ENCODE data around the gene KLHL8.
"Not testable (repeated sequence)": the region's sequence is repeated elsewhere in the genome, so short reads cannot be mapped to it uniquely, and the experiment has no call there.

Gene KLHL8

GRCh38 chr4:87225936-87226335 is 5.5 kb upstream of the KLHL8 start:
- in situ Hi-C loops (cut with MboI; ENCODE audit: low pct_unique_long_range_greater_than_20kb, low sequenced_read_pairs, unreplicated experiment) = loop anchor here (25.0 kb wide), 1 partner anchor 314 kb away; no protein-coding TSS in a partner anchor
- TF ChIP-seq, protein P1, sequence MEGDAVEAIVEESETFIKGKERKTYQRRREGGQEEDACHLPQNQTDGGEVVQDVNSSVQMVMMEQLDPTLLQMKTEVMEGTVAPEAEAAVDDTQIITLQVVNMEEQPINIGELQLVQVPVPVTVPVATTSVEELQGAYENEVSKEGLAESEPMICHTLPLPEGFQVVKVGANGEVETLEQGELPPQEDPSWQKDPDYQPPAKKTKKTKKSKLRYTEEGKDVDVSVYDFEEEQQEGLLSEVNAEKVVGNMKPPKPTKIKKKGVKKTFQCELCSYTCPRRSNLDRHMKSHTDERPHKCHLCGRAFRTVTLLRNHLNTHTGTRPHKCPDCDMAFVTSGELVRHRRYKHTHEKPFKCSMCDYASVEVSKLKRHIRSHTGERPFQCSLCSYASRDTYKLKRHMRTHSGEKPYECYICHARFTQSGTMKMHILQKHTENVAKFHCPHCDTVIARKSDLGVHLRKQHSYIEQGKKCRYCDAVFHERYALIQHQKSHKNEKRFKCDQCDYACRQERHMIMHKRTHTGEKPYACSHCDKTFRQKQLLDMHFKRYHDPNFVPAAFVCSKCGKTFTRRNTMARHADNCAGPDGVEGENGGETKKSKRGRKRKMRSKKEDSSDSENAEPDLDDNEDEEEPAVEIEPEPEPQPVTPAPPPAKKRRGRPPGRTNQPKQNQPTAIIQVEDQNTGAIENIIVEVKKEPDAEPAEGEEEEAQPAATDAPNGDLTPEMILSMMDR (IDR thresholded peaks at IDR 0.05; ENCODE audit: extremely low read depth, insufficient read depth, missing control alignments) = no peak
- DNase-seq (ENCODE audit: low spot score) = no peak

GRCh38 chr4:87224141-87224923 is 3.9 kb upstream of the KLHL8 start:
- TF ChIP-seq, protein P1 (IDR thresholded peaks at IDR 0.05; ENCODE audit: extremely low read depth, insufficient read depth, missing control alignments) = no peak
- no peak for DNase-seq (ENCODE audit: low spot score)
- in situ Hi-C loops (cut with MboI; ENCODE audit: low pct_unique_long_range_greater_than_20kb, low sequenced_read_pairs, unreplicated experiment) = no loop called here

DNA sequence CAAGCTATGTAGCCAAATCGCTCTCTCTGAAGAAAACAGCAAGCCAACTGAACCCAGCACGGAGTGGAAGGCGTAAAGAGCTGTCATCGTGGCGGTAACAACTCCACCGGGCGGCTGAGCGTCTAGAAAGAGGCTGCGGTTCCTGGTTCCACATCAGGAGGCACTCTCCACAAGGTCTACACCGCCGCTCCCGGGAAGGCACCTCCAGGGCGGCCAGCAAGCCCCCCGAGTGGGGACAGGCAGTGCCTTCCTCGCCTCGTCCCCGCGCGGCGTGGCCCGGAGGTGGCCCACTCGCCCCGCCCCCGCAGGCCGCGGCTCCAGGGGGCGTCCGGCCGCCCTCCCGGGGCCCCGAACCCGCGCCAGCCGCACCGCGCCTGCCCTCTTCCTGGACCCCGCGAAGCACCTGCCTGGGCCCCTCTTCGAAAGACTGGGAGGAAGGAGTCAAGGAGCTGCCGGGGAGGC is 755 bp downstream of the KLHL8 start:
- peak; percentile 53 for DNase-seq (ENCODE audit: low spot score)
- in situ Hi-C loops (cut with MboI; ENCODE audit: low pct_unique_long_range_greater_than_20kb, low sequenced_read_pairs, unreplicated experiment) = no loop called here

GRCh38 chr4:87217235-87217763 is 3.1 kb downstream of the KLHL8 start:
- DNase-seq (ENCODE audit: low spot score); in situ Hi-C loops (cut with MboI; ENCODE audit: low pct_unique_long_range_greater_than_20kb, low sequenced_read_pairs, unreplicated experiment): not testable (repeated sequence)

More for the DNA sequence above, 755 bp downstream of the KLHL8 start:
- TF ChIP-seq, protein P1 (IDR thresholded peaks at IDR 0.05; ENCODE audit: extremely low read depth, insufficient read depth, missing control alignments) = peak; percentile 6

DNA sequence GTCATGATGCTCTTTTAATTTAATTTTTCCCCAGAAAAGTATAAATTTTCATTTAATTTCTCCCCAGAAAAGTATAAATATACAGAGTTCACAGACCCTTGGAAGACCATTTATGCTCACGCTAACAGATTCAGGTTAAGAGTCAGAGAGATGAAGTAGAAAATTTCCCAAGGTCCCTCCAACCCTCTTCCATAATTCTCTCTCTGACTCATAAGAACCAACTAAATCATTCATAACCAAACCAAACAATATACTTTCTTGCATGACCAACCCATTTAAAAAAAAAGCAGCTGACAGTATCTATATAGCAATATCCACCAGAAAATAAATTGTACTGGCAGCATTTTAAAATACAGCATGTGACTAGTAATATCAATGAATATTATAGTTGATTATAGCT is 3.9 kb downstream of the KLHL8 start:
- no peak for DNase-seq (ENCODE audit: low spot score)
- in situ Hi-C loops (cut with MboI; ENCODE audit: low pct_unique_long_range_greater_than_20kb, low sequenced_read_pairs, unreplicated experiment) = no loop called here
- TF ChIP-seq, protein P1 (IDR thresholded peaks at IDR 0.05; ENCODE audit: extremely low read depth, insufficient read depth, missing control alignments) = no peak

DNA sequence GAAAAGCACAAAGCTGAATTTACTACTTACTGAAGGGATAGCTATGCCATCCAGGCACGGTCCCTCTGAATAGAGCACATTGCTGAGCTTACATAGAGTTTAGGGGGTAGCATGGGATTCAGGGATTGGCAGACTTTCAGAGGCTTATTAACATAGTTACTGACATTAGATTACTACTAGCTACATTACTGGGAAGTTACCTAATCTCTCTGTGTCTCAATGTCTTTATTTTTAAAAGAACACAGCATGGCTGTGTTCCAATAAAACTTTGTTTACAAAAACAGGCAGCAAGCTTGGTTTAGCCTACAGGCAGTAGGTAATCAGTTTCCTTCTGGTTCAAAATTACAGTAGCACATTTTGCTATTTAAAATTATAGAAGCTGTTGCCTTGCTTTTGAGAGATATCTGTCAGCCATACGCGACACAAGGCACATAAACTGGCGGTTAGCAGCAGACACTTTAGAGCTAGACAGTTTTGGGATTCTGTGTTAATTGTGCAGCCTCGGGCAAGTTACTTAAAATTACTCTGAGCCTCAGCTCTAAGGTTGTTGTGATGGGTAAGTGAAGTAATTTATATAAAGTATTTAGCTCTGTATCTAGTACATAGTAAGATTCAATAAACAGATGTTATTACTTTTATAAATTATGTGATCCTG is 6.9 kb downstream of the KLHL8 start:
- no peak for DNase-seq (ENCODE audit: low spot score)
- in situ Hi-C loops (cut with MboI; ENCODE audit: low pct_unique_long_range_greater_than_20kb, low sequenced_read_pairs, unreplicated experiment) = no loop called here
- TF ChIP-seq, protein P1 (IDR thresholded peaks at IDR 0.05; ENCODE audit: extremely low read depth, insufficient read depth, missing control alignments) = no peak
